Measurements from ENCODE around the gene HOXC9.

HOXC9 gene

GRCh38 chr12:54042970-54043853 is 43.3 kb downstream of the HOXC9 start:
- no peak for DNase-seq

GRCh38 chr12:54044425-54045103 is 44.6 kb downstream of the HOXC9 start:
- no peak for DNase-seq

- no peak for DNase-seq
Measured at GRCh38 chr12:54045401-54045800, 45.4 kb downstream of the HOXC9 start.

GRCh38 chr12:54045868-54046521 is 46.0 kb downstream of the HOXC9 start:
- DNase-seq, result no peak

- DNase-seq, result no peak
Measured at GRCh38 chr12:54046809-54047159, 46.8 kb downstream of the HOXC9 start.

- DNase-seq, result no peak
Measured at GRCh38 chr12:54047160-54047963, 47.4 kb downstream of the HOXC9 start.

- no peak for DNase-seq
Measured at GRCh38 chr12:54047964-54048303, 48.0 kb downstream of the HOXC9 start.

GRCh38 chr12:54048406-54049093 is 48.6 kb downstream of the HOXC9 start:
- DNase-seq, result no peak

GRCh38 chr12:54049108-54049507 is 49.1 kb downstream of the HOXC9 start:
- no peak for DNase-seq

- DNase-seq, result no peak
Measured at GRCh38 chr12:54050482-54050810, 50.5 kb downstream of the HOXC9 start.

- no peak for DNase-seq
Measured at GRCh38 chr12:54051026-54051842, 51.3 kb downstream of the HOXC9 start.

- DNase-seq, result no peak
Measured at GRCh38 chr12:54051874-54052437, 52.0 kb downstream of the HOXC9 start.

- no peak for DNase-seq
Measured at GRCh38 chr12:54052438-54053002, 52.6 kb downstream of the HOXC9 start.
